SK-N-SH (cell line): ENCODE data around the gene RRAD. TPM values are rescaled to one million over a fixed set of nuclear protein-coding genes. Genes with fewer than 3 reads are reported as not detected.

Experiments
- CTCF ChIA-PET: fragments of 300-600, 350-600 bp; formaldehyde crosslinking; extraction: SDS; loops from one replicate; lab custom pipeline; 2021; lab: Yijun Ruan, JAX
- POLR2A ChIA-PET: fragments of 350-600 bp; sonication (Branson Sonifier 250); formaldehyde crosslinking; extraction: SDS; loops from one replicate; lab custom pipeline; 2020; ENCODE audit warnings: antibody characterized with exemption, inconsistent platforms; lab: Yijun Ruan, JAX
- DNase-seq: peaks from one replicate; pipeline ENCODE4 v3.0.0; 2012
- H2AFZ ChIP-seq: fragments of 200-600 bp; sonication (generic); 2 replicates; pipeline ENCODE4 v1.8.1; 2016; ENCODE audit warnings: antibody characterized with exemption, mild to moderate bottlenecking, low read depth
- H3F3A ChIP-seq: fragments of 200-600 bp; sonication (generic); replicated peaks from 2 replicates; pipeline ENCODE3; 2016; ENCODE audit warnings: antibody characterized with exemption, mild to moderate bottlenecking; ENCODE audit not compliant: insufficient read depth
- H3K27ac ChIP-seq, 2 experiments: fragments of 200-500 bp in 1 of 2; fragments of 200-600 bp in 1 of 2; sonication (Bioruptor generic) in 1 of 2; sonication (generic), shearing (Covaris generic) in 1 of 2; 2 replicates each; pipeline versions ENCODE4 v1.5.1 to v1.6.1; 2014 to 2016; ENCODE audit warnings: low read depth in 2 of 2, inconsistent platforms in 1 of 2, low read length in 1 of 2, mild to moderate bottlenecking in 1 of 2, mixed read lengths in 1 of 2
- H3K27me3 ChIP-seq: fragments of 200-600 bp; sonication (generic), shearing (Covaris generic); 2 replicates; pipeline ENCODE4 v1.6.1; 2016; ENCODE audit warnings: mixed run types; ENCODE audit not compliant: insufficient read depth
- H3K36me3 ChIP-seq, 2 experiments: fragments of 200-500 bp in 1 of 2; fragments of 200-600 bp in 1 of 2; sonication (Bioruptor generic) in 1 of 2; sonication (generic) in 1 of 2; replicated peaks in 1 of 2; 2 replicates each; pipeline versions ENCODE3 to v1.5.1; 2014 to 2016; ENCODE audit warnings: low read length in 1 of 2, mild to moderate bottlenecking in 1 of 2; ENCODE audit not compliant: insufficient read depth in 2 of 2, control insufficient read depth in 1 of 2
- H3K4me1 ChIP-seq, 2 experiments: fragments of 200-500 bp in 1 of 2; fragments of 200-600 bp in 1 of 2; sonication (Bioruptor generic) in 1 of 2; sonication (generic), shearing (Covaris generic) in 1 of 2; 2 replicates each; pipeline versions ENCODE4 v1.5.1 to v1.6.1; 2014 to 2016; ENCODE audit warnings: low read depth in 1 of 2, low read length in 1 of 2, mixed run types in 1 of 2; ENCODE audit not compliant: insufficient read depth in 2 of 2, control insufficient read depth in 1 of 2
- H3K4me2 ChIP-seq: fragments of 200-600 bp; sonication (generic), shearing (Covaris generic); 2 replicates; pipeline ENCODE4 v1.6.1; 2017; ENCODE audit warnings: mixed run types
- H3K4me3 ChIP-seq, 2 experiments: fragments of 200-500 bp in 1 of 2; fragments of 200-600 bp in 1 of 2; sonication (Bioruptor generic) in 1 of 2; sonication (generic), shearing (Covaris generic) in 1 of 2; 2 replicates each; pipeline versions ENCODE4 v1.5.1 to v1.8.1; 2014 to 2016; ENCODE audit warnings: low read depth in 2 of 2, inconsistent platforms in 1 of 2, low read length in 1 of 2, mild to moderate bottlenecking in 1 of 2, mixed read lengths in 1 of 2, moderate library complexity in 1 of 2
- H3K79me2 ChIP-seq: fragments of 200-600 bp; sonication (generic); 2 replicates; pipeline ENCODE4 v1.8.1; 2017; ENCODE audit warnings: mild to moderate bottlenecking; ENCODE audit not compliant: insufficient read depth
- H3K9ac ChIP-seq: fragments of 200-600 bp; sonication (generic); 2 replicates; pipeline ENCODE4 v1.6.1; 2017; ENCODE audit warnings: mixed run types
- H3K9me2 ChIP-seq: fragments of 200-600 bp; sonication (generic); 2 replicates; pipeline ENCODE4 v1.6.1; 2017; ENCODE audit warnings: mixed run types
- H3K9me3 ChIP-seq: fragments of 200-600 bp; sonication (generic); 2 replicates; pipeline ENCODE4 v1.6.1; 2017; ENCODE audit warnings: mixed run types, mild to moderate bottlenecking, moderate library complexity
- H4K20me1 ChIP-seq: fragments of 200-600 bp; sonication (generic); 2 replicates; pipeline ENCODE4 v1.6.1; 2017; ENCODE audit warnings: mild to moderate bottlenecking, mixed run types; ENCODE audit not compliant: insufficient read depth
- CTCF ChIP-seq: fragments of 200-600 bp; sonication (generic); IDR thresholded peaks from 2 replicates; pipeline ENCODE4 v1.6.1; 2017; ENCODE audit warnings: antibody characterized with exemption, mild to moderate bottlenecking, moderate library complexity
- EP300 ChIP-seq, 2 experiments: IDR thresholded peaks; 2 replicates each; pipeline versions ENCODE4 v1.4.0 to v1.6.1; 2012; ENCODE audit warnings: borderline replicate concordance in 1 of 2, low read depth in 1 of 2, low read length in 1 of 2
- IRF3 ChIP-seq: fragments of 150-350 bp; IDR thresholded peaks from 2 replicates; pipeline ENCODE4 v1.6.1; 2016; ENCODE audit warnings: mild to moderate bottlenecking, low read depth, low read length
- NFIC ChIP-seq: IDR thresholded peaks from 2 replicates; pipeline ENCODE4 v1.4.0; 2012; ENCODE audit warnings: borderline replicate concordance
- POLR2AphosphoS5 ChIP-seq: IDR thresholded peaks from 2 replicates; pipeline ENCODE4 v1.6.1; 2012; ENCODE audit warnings: low read depth, low read length
- RAD21 ChIP-seq: IDR thresholded peaks from 2 replicates; pipeline ENCODE4 v1.6.1; 2012; ENCODE audit warnings: mild to moderate bottlenecking, low read length
- REST ChIP-seq: IDR thresholded peaks from 2 replicates; pipeline ENCODE4 v1.6.1; 2012; ENCODE audit warnings: mild to moderate bottlenecking, low read depth, low read length, moderate library complexity
- RFX5 ChIP-seq: IDR thresholded peaks from 2 replicates; pipeline ENCODE4 v1.6.1; 2012; ENCODE audit warnings: mild to moderate bottlenecking, improper control_type of control experiment, low read length
- SMC3 ChIP-seq: IDR thresholded peaks from 2 replicates; pipeline ENCODE4 v1.6.1; 2012; ENCODE audit warnings: low read depth, low read length, improper control_type of control experiment
- TCF12 ChIP-seq: IDR thresholded peaks from 2 replicates; pipeline ENCODE4 v1.4.0; 2012
- USF2 ChIP-seq: fragments of 150-350 bp; IDR thresholded peaks from 2 replicates; pipeline ENCODE4 v1.6.1; 2017; ENCODE audit warnings: antibody characterized with exemption, low read length, low read depth, borderline replicate concordance
- WGBS: methylation state at CpG from one replicate; pipeline ENCODE4 v1.1.6; 2017; ENCODE audit warnings: low lambda C conversion rate; 5-methylcytosine and 5-hydroxymethylcytosine counted together
- polyA plus RNA-seq, 3 experiments: library from polyadenylated mRNA; depleted of rRNA; stranded (reverse); fragments of >200 nt; gene quantifications; 2 replicates each; pipeline ENCODE4 v1.2.3, GENCODE V29; 2012

The RRAD gene
- polyA plus RNA-seq, 1 of the 3 experiments (the other 2 are of a cell fraction): 9.3 TPM

- Histone ChIP-seq H3K27ac (no peak overlapping the region), H3K9me3 (no peaks in the 10 kb centered on the region; the same call in 1 of the 2 replicates), H3K79me2 (no peaks in the 10 kb centered on the region), H3K36me3 (no peaks in the 10 kb centered on the region), H3K27me3 (no peaks in the 10 kb centered on the region), H3K4me2 (no peak overlapping the region), H2AFZ (peak overlapping the region; percentile 75), H3K4me1 (no peaks in the 10 kb centered on the region), H3K9ac (no peak overlapping the region), H3K9me2 (no peaks in the 10 kb centered on the region), H3F3A (peaks cover 5% of the 10 kb centered on the region), H3K4me3 (peak overlapping the region in 1 of 2 experiments; percentile 23; a peak in 1 of 4 replicates), H4K20me1 (no peaks in the 10 kb centered on the region)
- peak; percentile 48; the same call in 1 of the 2 replicates for TF ChIP-seq RFX5
- no peak for TF ChIP-seq POLR2AphosphoS5
- TF ChIP-seq USF2: no peak
- TF ChIP-seq EP300 (IDR thresholded peaks at IDR 0.05; ENCODE audit: borderline replicate concordance in 1 of 2, low read depth in 1 of 2, low read length in 1 of 2): no peak
- TF ChIP-seq RAD21: peak; percentile 91
- TF ChIP-seq NFIC: no peak
- TF ChIP-seq CTCF: peak; percentile 87
- peak; percentile 84 for TF ChIP-seq SMC3
- no peak for TF ChIP-seq IRF3
- TF ChIP-seq REST: peak; percentile 30; the same call in 1 of the 2 replicates
- TF ChIP-seq TCF12: no peak
- peak; percentile 83 for DNase-seq
- POLR2A ChIA-PET: no interaction called here
- WGBS: 12% methylated on average over 8 of the region's 8 CpGs
- CTCF ChIA-PET: interaction anchor here (0.5 to 6.2 kb wide), 52 partner anchors 8 to 328 kb away, joined by 3 to 81 read pairs (median 5); partner anchors contain the start of genes B3GNT9, CES3, CIAO2B and FBXL8
Observed at GRCh38 chr16:66954097-66954659, 28.8 kb upstream of the RRAD start.
